Neutrophil (primary cell): ENCODE measurements around the gene TP63.

Experiments used
- H3K27ac ChIP-seq: fragments of 200-600 bp; sonication (generic); 2 replicates; pipeline ENCODE4 v1.5.1; 2016; ENCODE audit warnings: mild to moderate bottlenecking, moderate library complexity
- H3K27me3 ChIP-seq: fragments of 200-600 bp; sonication (generic); 2 replicates; pipeline ENCODE4 v1.6.0; 2016; ENCODE audit warnings: mild to moderate bottlenecking
- H3K36me3 ChIP-seq: fragments of 200-600 bp; sonication (generic); 2 replicates; pipeline ENCODE4 v1.5.1; 2017
- H3K4me1 ChIP-seq, 2 experiments: fragments of 200-600 bp in 1 of 2; sonication (generic) in 1 of 2; 1 replicate in 1 of 2; 2 replicates in 1 of 2; pipeline versions ENCODE4 v1.5.1 to v1.6.1; 2013 to 2016; ENCODE audit warnings: low read depth in 1 of 2, low read length in 1 of 2, mild to moderate bottlenecking in 1 of 2, moderate library complexity in 1 of 2; ENCODE audit not compliant: control insufficient read depth in 1 of 2, insufficient read depth in 1 of 2
- H3K4me3 ChIP-seq, 2 experiments: fragments of 200-600 bp in 1 of 2; sonication (generic) in 1 of 2; 1 replicate in 1 of 2; 2 replicates in 1 of 2; pipeline ENCODE4 v1.5.1; 2013 to 2016; ENCODE audit warnings: low read depth in 1 of 2, low read length in 1 of 2, mild to moderate bottlenecking in 1 of 2, moderate library complexity in 1 of 2
- H3K9me3 ChIP-seq: fragments of 200-600 bp; sonication (generic); 2 replicates; pipeline ENCODE4 v1.5.1; 2016
- TF ChIP-seq, protein P1 (sequence below): fragments of 200-600 bp; sonication (generic); IDR thresholded peaks from 2 replicates; pipeline ENCODE4 v1.5.1; 2016; ENCODE audit warnings: antibody characterized with exemption

TP63 gene

DNA sequence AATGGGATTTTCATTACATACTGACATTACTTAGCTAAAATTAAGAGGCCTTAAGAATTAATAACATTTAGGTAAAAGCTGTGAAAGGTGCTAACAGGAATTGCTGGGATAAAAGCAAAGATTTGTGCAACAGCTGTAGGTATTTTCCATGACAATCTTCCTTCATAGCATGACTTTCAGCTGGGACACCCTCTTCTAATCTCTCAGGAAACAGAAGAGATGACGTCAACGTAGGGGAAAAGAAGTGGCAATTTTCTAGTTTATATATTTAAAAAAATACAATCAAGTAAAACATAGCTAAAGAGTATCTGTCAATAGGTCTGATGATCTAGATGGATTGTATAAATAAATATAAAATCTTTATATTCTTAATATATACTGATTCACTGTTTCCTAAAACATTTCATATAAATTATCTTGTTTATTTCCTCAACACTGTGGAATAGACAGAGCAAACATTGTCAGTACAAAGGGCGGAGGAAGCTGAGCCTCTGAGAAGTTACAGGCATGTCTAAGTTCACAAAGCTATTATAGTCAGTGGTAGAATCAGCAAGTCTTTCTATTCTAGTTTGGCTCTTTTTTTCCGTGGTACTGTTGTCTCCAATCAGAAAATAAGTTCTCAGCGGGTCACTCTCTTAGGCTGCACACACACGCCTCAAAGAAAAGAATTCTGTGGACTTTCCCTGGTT, 272.5 kb downstream of the TP63 start:
- H3K4me1 ChIP-seq = no peaks in the 10 kb centered on the region

GRCh38 chr3:189907803-189908202, 276.6 kb downstream of the TP63 start:
- Histone ChIP-seq H3K27me3 (no peaks in the 10 kb centered on the region), H3K4me1 (no peaks in the 10 kb centered on the region), H3K36me3 (no peaks in the 10 kb centered on the region), H3K9me3 (no peaks in the 10 kb centered on the region), H3K4me3 (no peak overlapping the region), H3K27ac (no peak overlapping the region)
- TF ChIP-seq, protein P1, sequence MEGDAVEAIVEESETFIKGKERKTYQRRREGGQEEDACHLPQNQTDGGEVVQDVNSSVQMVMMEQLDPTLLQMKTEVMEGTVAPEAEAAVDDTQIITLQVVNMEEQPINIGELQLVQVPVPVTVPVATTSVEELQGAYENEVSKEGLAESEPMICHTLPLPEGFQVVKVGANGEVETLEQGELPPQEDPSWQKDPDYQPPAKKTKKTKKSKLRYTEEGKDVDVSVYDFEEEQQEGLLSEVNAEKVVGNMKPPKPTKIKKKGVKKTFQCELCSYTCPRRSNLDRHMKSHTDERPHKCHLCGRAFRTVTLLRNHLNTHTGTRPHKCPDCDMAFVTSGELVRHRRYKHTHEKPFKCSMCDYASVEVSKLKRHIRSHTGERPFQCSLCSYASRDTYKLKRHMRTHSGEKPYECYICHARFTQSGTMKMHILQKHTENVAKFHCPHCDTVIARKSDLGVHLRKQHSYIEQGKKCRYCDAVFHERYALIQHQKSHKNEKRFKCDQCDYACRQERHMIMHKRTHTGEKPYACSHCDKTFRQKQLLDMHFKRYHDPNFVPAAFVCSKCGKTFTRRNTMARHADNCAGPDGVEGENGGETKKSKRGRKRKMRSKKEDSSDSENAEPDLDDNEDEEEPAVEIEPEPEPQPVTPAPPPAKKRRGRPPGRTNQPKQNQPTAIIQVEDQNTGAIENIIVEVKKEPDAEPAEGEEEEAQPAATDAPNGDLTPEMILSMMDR = no peak

More for the DNA sequence above, 272.5 kb downstream of the TP63 start:
- no peaks in the 10 kb centered on the region for H3K27me3 ChIP-seq
- TF ChIP-seq, protein P1 = no peak
- H3K27ac ChIP-seq = no peak overlapping the region
- H3K4me3 ChIP-seq = no peak overlapping the region
- no peaks in the 10 kb centered on the region for H3K9me3 ChIP-seq
- no peaks in the 10 kb centered on the region for H3K36me3 ChIP-seq

- Histone ChIP-seq H3K36me3 (no peaks in the 10 kb centered on the region), H3K4me3 (no peak overlapping the region), H3K9me3 (no peaks in the 10 kb centered on the region), H3K27me3 (no peaks in the 10 kb centered on the region), H3K4me1 (no peaks in the 10 kb centered on the region), H3K27ac (no peak overlapping the region)
- TF ChIP-seq, protein P1 = no peak
These were observed 277.5 kb downstream of the TP63 start for GRCh38 chr3:189908646-189909045.

- Histone ChIP-seq H3K9me3 (no peaks in the 10 kb centered on the region), H3K4me3 (no peak overlapping the region), H3K27ac (no peak overlapping the region), H3K4me1 (no peaks in the 10 kb centered on the region), H3K27me3 (no peaks in the 10 kb centered on the region), H3K36me3 (no peaks in the 10 kb centered on the region)
- TF ChIP-seq, protein P1 = no peak
These were observed 277.9 kb downstream of the TP63 start for GRCh38 chr3:189909139-189909538.

DNA sequence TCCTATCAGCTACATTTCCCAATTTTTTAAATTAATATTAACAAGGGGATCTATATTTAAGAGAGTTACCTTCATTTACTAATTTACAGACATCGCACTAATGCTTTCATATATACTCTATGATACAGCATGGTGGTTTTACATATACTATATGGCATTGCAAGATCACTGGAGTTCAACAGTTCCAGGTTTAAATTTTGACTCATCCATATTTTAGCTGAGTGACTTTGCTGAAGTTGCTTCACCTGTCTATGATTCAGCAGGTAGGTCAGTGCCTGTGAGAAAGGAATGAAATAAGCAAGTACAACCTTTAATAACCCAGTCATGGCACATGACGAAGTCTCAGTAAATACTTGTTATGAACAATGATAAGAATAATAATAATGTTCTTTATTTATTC, 278.4 kb downstream of the TP63 start:
- no peaks in the 10 kb centered on the region for H3K9me3 ChIP-seq
- no peaks in the 10 kb centered on the region for H3K27me3 ChIP-seq
- H3K36me3 ChIP-seq = no peaks in the 10 kb centered on the region
- no peak overlapping the region for H3K27ac ChIP-seq
- TF ChIP-seq, protein P1 = no peak
- H3K4me3 ChIP-seq = no peak overlapping the region
- no peaks in the 10 kb centered on the region for H3K4me1 ChIP-seq
